PC-3 (cell line): ENCODE measurements around the gene MUSTN1. TPM values are rescaled to one million over a fixed set of nuclear protein-coding genes. Genes with fewer than 3 reads are reported as not detected.

ENCODE experiments used
- ATAC-seq: fragments of 200-7000 bp; cut with Tn5 transposase; 2 replicates; pipeline ENCODE4 v1.9.1; 2020; ENCODE audit warnings: mild to moderate bottlenecking, moderate library complexity
- BruUV-seq: library from RNA; stranded (reverse); fragments of 400-500 nt; replicated peaks from 2 replicates; lab custom pipeline; 2021; lab: Mats Ljungman, UMichigan
- CTCF ChIA-PET: fragments of 300-600 bp; sonication (Branson Sonifier 250); formaldehyde crosslinking; loops from one replicate; lab custom pipeline; 2022; ENCODE audit warnings: antibody characterized with exemption; lab: Charles Lee
- POLR2A ChIA-PET: fragments of 300-600 bp; sonication (Branson Sonifier 250); formaldehyde crosslinking; loops from one replicate; lab custom pipeline; 2022; ENCODE audit warnings: antibody characterized with exemption; ENCODE audit not compliant: unreplicated experiment; lab: Charles Lee
- DNase-seq: peaks from one replicate; pipeline ENCODE4 v3.0.0-alpha.2; 2015
- H2AFZ ChIP-seq: fragments of 300-600 bp; sonication (generic); 2 replicates; pipeline ENCODE4 v1.6.0; 2016; ENCODE audit warnings: antibody characterized with exemption, low read length
- H3F3A ChIP-seq: fragments of 300-600 bp; sonication (generic); one replicate; pipeline ENCODE4 v1.6.0; 2017; ENCODE audit warnings: antibody characterized with exemption, low read length, control low read depth, mild to moderate bottlenecking; ENCODE audit not compliant: unreplicated experiment
- H3K27ac ChIP-seq: fragments of 300-600 bp; sonication (generic); 2 replicates; pipeline ENCODE4 v1.5.1; 2016; ENCODE audit warnings: mild to moderate bottlenecking, low read length
- H3K27me3 ChIP-seq: fragments of 300-600 bp; sonication (generic); 2 replicates; pipeline ENCODE4 v1.6.1; 2016; ENCODE audit warnings: low read length, mixed read lengths
- H3K36me3 ChIP-seq: fragments of 300-600 bp; sonication (generic); 2 replicates; pipeline ENCODE4 v1.6.1; 2016; ENCODE audit warnings: low read depth, mixed run types, low read length, mixed read lengths
- H3K4me1 ChIP-seq: fragments of 300-600 bp; sonication (generic); 2 replicates; pipeline ENCODE4 v1.5.1; 2016; ENCODE audit warnings: low read length; ENCODE audit not compliant: insufficient read depth
- H3K4me2 ChIP-seq: fragments of 300-600 bp; sonication (generic); 2 replicates; pipeline ENCODE4 v1.6.0; 2016; ENCODE audit warnings: low read length
- H3K4me3 ChIP-seq: fragments of 300-600 bp; sonication (generic); 2 replicates; pipeline ENCODE4 v1.5.1; 2016; ENCODE audit warnings: mild to moderate bottlenecking, low read length, mixed read lengths
- H3K79me2 ChIP-seq: fragments of 300-600 bp; sonication (generic); 2 replicates; pipeline ENCODE4 v1.6.1; 2017; ENCODE audit warnings: low read length, mixed read lengths
- H3K9ac ChIP-seq: fragments of 300-600 bp; sonication (generic); 2 replicates; pipeline ENCODE4 v1.6.0; 2016; ENCODE audit warnings: mild to moderate bottlenecking, low read length
- H3K9me2 ChIP-seq: fragments of 300-600 bp; sonication (generic); replicated peaks from 2 replicates; pipeline ENCODE4 v1.6.1; 2016; ENCODE audit warnings: mixed run types, low read length, mixed read lengths
- H3K9me3 ChIP-seq: fragments of 300-600 bp; sonication (generic); 2 replicates; pipeline ENCODE4 v1.6.1; 2016; ENCODE audit warnings: low read length, mixed read lengths
- H4K20me1 ChIP-seq: fragments of 300-600 bp; sonication (generic); 2 replicates; pipeline ENCODE4 v1.6.1; 2016; ENCODE audit warnings: low read length, mixed read lengths
- CTCF ChIP-seq: fragments of 300-600 bp; sonication (generic); conservative IDR thresholded peaks from 2 replicates; pipeline ENCODE4 v1.5.1; 2017; ENCODE audit warnings: antibody characterized with exemption, low read depth, mild to moderate bottlenecking, low read length
- EZH2 ChIP-seq: fragments of 300-600 bp; sonication (generic); IDR thresholded peaks from one replicate; pipeline ENCODE4 v1.6.1; 2017; ENCODE audit warnings: antibody characterized with exemption, mild to moderate bottlenecking, low read length; ENCODE audit not compliant: unreplicated experiment
- EZH2phosphoT487 ChIP-seq: fragments of 300-600 bp; sonication (generic); IDR thresholded peaks from 2 replicates; pipeline ENCODE4 v1.6.1; 2018; ENCODE audit warnings: mild to moderate bottlenecking, antibody characterized with exemption, low read length, borderline replicate concordance
- intact Hi-C: fragments of 100-400 bp; cut with micrococcal nuclease; formaldehyde crosslinking; loops from 2 replicates; pipeline ENCODE4 v1.9.0; 2023
- total RNA-seq: library from RNA; depleted of rRNA; stranded (reverse); fragments of >200 nt; gene quantifications from 2 replicates; pipeline ENCODE4 v1.2.3, GENCODE V29; 2014

MUSTN1 gene
- total RNA-seq, 1 experiment from 2014 or later: 0.66 TPM

GRCh38 chr3:52857864-52858263 is 23.0 kb upstream of the MUSTN1 start:
- ATAC-seq: no peak
- CTCF ChIA-PET: no interaction called here

GRCh38 chr3:52857133-52857532 is 22.3 kb upstream of the MUSTN1 start:
- intact Hi-C loops: no loop called here
- Histone ChIP-seq H3F3A (no peaks in the 10 kb centered on the region), H3K4me3 (no peak overlapping the region), H3K4me1 (no peaks in the 10 kb centered on the region), H3K9me3 (no peaks in the 10 kb centered on the region), H3K79me2 (no peaks in the 10 kb centered on the region), H3K36me3 (no peaks in the 10 kb centered on the region), H3K27ac (no peak overlapping the region), H3K9me2 (no peaks in the 10 kb centered on the region), H4K20me1 (no peaks in the 10 kb centered on the region), H2AFZ (no peak overlapping the region), H3K27me3 (no peaks in the 10 kb centered on the region), H3K9ac (no peak overlapping the region), H3K4me2 (no peak overlapping the region)
- ATAC-seq (no peak), DNase-seq (no peak)
- BruUV-seq: no TSS peak
- ChIA-PET POLR2A (no interaction called here), CTCF (no interaction called here)
- TF ChIP-seq CTCF (no peak), EZH2 (no peak), EZH2phosphoT487 (no peak)

More at GRCh38 chr3:52857864-52858263, 23.0 kb upstream of the MUSTN1 start:
- Histone ChIP-seq H3K27me3 (no peaks in the 10 kb centered on the region), H3K4me3 (no peak overlapping the region), H3F3A (no peaks in the 10 kb centered on the region), H3K9ac (no peak overlapping the region), H3K4me2 (no peak overlapping the region), H3K9me3 (no peaks in the 10 kb centered on the region), H3K36me3 (no peaks in the 10 kb centered on the region), H3K27ac (no peak overlapping the region), H3K79me2 (no peaks in the 10 kb centered on the region), H2AFZ (no peak overlapping the region), H4K20me1 (no peaks in the 10 kb centered on the region), H3K9me2 (no peaks in the 10 kb centered on the region), H3K4me1 (no peaks in the 10 kb centered on the region)
- BruUV-seq: no TSS peak
- intact Hi-C loops: no loop called here
- POLR2A ChIA-PET: no interaction called here
- no peak for TF ChIP-seq EZH2
- TF ChIP-seq EZH2phosphoT487: no peak
- no peak for TF ChIP-seq CTCF
- DNase-seq: no peak

- CTCF ChIA-PET: no interaction called here
- Histone ChIP-seq H3K4me1 (no peaks in the 10 kb centered on the region), H3K27ac (no peak overlapping the region), H3K9me2 (no peaks in the 10 kb centered on the region), H3K9ac (no peak overlapping the region), H3K36me3 (no peaks in the 10 kb centered on the region), H3K27me3 (no peaks in the 10 kb centered on the region), H2AFZ (no peak overlapping the region), H3F3A (no peaks in the 10 kb centered on the region), H3K79me2 (no peaks in the 10 kb centered on the region), H3K4me3 (no peak overlapping the region), H3K9me3 (no peaks in the 10 kb centered on the region), H3K4me2 (no peak overlapping the region), H4K20me1 (no peaks in the 10 kb centered on the region)
- intact Hi-C loops: no loop called here
- no peak for ATAC-seq
- POLR2A ChIA-PET: no interaction called here
- DNase-seq: no peak
- no peak for TF ChIP-seq EZH2phosphoT487
- TF ChIP-seq CTCF: no peak
- TF ChIP-seq EZH2: no peak
- no TSS peak for BruUV-seq
These were observed 21.8 kb upstream of the MUSTN1 start for GRCh38 chr3:52856666-52857065.
